GM19240 (cell line): Measurements from ENCODE around the gene SEPHS2.
"Not testable (repeated sequence)": the region's sequence is repeated elsewhere in the genome, so short reads cannot be mapped to it uniquely, and the experiment has no call there.

Experiments
- DNase-seq: peaks from one replicate; pipeline ENCODE4 v3.0.0; 2011; ENCODE audit warnings: low spot score; ENCODE audit not compliant: insufficient read length

SEPHS2 gene

GRCh38 chr16:30399435-30400186, 46.1 kb downstream of the SEPHS2 start:
- DNase-seq: no peak

GRCh38 chr16:30398661-30399434, 46.8 kb downstream of the SEPHS2 start:
- no peak for DNase-seq

GRCh38 chr16:30397776-30398660, 47.7 kb downstream of the SEPHS2 start:
- no peak for DNase-seq

- DNase-seq: no peak
Observed at GRCh38 chr16:30397056-30397455, 48.6 kb downstream of the SEPHS2 start.

GRCh38 chr16:30396627-30397026, 49.0 kb downstream of the SEPHS2 start:
- DNase-seq: not testable (repeated sequence)

- DNase-seq: no peak
Observed at GRCh38 chr16:30395992-30396585, 49.6 kb downstream of the SEPHS2 start.

GRCh38 chr16:30395155-30395991, 50.3 kb downstream of the SEPHS2 start, which contains the start of gene ZNF48:
ZNF48 (plus strand) TSS chr16:30395420; CDS start chr16:30395795, 375 bp downstream.
- no peak for DNase-seq

GRCh38 chr16:30394592-30395154, 51.0 kb downstream of the SEPHS2 start:
- no peak for DNase-seq
